NCI-H146 treated with DMSO at 0.1 percent for 48 hours (cell line): ENCODE data around the gene DRC7.
"Not testable (repeated sequence)": the region's sequence is repeated elsewhere in the genome, so short reads cannot be mapped to it uniquely, and the experiment has no call there.

Experiments
- DNase-seq: peaks from one replicate; lab custom pipeline; 2025; ENCODE audit not compliant: unreplicated experiment; lab: John Stamatoyannopoulos, UW

DRC7 gene

GRCh38 chr16:57760357-57761160 is 66.0 kb downstream of the DRC7 start:
- DNase-seq = no peak

- no peak for DNase-seq
Observed at GRCh38 chr16:57761301-57761700, 66.7 kb downstream of the DRC7 start.

DNA sequence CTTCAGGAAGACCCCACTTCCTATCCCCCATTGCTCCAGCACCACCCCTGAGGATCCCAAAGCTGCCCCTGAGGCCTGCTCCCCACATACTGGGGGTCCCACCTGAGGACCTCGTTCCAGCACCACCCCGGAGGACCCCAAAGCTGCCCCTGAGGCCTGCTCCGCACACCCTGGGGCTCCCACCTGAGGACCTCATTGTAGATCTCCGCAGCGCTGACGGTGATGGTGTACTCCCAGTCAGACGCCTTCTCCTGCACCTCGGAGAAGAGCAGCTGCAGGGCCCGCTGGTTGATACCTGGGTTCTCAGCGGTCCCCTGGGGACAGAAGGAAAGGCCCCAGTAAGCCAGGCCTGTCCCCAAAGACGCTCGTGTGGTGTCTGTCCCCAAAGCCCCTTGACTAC is 67.4 kb downstream of the DRC7 start:
- no peak for DNase-seq

DNA sequence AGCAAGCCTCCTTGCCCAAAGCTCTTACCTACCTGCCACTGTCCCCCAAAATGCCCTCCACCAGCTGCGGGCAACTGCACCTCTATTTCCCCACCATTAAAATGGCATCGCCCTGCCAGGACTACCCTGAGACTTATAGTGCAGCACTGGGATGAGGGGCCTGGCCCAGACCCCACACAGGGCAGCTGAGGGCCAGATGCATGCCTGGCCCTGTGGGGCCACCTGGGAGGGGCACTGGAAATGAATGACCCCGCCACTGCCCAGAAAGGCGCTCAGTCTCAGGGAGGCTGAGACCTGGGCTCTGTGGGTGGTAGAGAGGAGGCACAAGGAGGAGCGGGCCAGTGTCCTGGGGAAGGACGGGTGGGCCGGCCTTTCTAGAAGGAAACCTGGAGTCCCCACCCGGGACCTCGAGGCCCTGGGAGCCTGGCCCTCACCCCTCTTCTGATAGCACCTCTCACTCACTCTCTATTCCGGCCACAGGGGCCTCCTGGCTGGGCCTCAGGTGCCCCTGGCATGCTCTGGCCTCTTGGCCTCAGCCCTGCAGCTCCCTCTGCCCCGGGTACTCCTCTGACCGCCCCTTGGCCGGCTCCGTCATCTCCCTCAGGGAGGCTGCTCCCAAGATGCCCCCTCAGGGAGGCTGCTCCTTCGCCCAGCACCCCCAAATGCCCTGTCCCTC is 67.9 kb downstream of the DRC7 start:
- DNase-seq = no peak

DNA sequence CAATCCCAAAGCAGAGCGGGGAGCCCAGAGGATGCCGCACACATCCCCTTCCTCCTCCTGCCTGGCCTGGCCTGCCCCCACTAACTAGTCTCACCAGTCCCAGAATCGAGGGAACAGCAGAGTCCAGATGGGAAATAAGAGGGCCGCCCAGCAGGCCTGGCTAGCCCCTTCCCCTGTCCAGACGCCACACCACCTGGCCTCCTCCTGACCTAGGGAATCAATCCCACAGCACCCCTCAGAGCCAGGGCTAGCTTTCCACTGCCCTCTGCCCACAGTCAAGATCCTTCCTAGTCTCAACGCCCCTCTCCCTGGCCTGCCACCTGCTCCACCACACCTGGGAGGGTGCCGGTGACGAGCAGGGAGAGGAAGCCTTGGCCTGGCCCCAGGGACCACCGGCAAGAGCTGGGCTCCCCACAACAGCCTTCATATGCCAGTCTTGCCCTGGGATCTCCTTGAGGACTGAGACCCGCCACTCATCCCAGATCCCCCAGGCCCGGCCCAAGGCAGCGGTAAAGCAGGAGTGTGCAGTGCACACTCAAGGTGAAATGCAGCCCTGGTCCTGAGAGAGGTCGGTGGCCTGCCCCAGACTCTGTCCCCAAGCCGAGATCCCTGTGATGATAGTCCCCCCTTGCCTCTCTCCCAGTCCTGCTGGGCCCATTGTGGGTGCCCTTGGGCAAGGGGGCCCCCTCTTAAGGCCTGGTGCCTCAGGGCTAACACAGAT is 68.8 kb downstream of the DRC7 start:
- DNase-seq = no peak

DNA sequence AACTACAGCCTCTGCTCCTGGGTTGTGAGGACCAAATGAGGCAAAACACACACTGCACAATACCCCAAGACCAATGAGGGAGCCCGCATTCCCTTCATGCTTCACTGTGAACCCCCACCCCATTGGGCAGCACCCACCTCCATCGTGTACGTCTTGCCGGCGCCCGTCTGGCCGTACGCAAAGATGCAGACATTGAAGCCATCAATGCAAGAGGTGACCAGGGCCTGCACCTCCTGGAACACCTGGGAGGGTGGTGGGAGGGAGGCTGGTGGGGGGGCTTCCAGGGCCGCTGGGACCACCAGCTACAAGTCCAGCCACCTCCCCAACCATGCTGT is 69.4 kb downstream of the DRC7 start:
- DNase-seq = no peak

GRCh38 chr16:57764341-57765159 is 69.9 kb downstream of the DRC7 start:
- DNase-seq = no peak

DNA sequence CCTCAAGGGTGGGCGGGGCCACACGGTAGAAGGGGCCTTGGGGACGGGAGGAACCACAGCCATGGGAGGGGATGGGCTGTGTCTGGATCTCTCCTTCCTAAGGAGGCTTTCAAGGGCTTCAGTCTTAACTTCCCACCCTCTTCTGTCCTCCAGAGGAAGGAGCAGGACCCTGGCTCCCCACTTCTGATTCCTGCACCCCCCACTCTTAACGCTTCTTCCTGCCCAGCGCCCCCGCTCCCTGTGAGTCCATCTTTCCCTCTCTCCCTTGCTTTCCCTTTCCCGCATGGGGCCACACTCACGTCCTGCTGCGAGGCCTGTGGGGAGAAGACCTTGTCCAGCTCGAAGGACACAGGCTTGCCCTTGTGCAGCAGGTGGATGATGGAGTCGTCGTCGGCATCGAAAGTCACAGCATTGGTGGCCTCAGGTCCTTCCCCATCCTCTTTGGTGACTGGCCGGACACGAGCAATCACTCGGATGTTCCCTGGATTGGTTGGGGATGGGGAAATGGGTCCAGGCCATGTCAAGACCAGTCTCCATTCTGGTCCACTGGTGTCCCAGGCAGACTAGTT is 70.6 kb downstream of the DRC7 start:
- DNase-seq = no peak

DNA sequence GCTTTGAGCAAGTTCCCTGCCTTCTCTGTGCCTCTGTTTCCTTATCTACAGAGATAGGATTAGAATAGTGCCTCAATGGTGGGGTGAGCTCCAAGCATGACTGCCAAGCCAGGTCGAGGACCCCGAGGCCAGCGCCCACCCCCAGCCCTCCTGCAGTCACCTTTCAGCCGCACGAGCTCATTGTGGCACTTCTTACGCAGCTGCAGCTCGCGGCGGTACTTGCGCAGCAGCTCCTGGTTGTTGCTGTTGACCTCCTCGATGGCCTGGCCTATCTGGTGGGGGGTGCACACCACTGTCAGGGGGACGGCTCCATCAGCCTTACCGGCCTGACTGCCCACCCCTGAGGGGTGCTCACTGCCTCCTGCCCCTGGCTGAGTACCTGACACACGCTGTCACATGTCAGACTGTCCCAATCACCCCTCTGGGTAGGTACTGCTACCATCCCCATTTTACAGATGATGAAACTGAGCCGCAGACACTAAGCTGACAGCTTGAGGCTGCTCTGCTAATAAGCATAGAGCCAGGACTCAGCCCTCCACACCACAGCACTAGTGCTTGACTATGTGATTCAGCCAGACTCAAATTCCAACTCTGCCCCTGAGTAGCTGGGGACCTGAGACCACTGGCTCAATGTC is 72.2 kb downstream of the DRC7 start:
- no peak for DNase-seq

GRCh38 chr16:57769541-57770145 is 75.0 kb downstream of the DRC7 start:
- DNase-seq = no peak

- DNase-seq = no peak
Observed at GRCh38 chr16:57770361-57770760, 75.8 kb downstream of the DRC7 start.

DNA sequence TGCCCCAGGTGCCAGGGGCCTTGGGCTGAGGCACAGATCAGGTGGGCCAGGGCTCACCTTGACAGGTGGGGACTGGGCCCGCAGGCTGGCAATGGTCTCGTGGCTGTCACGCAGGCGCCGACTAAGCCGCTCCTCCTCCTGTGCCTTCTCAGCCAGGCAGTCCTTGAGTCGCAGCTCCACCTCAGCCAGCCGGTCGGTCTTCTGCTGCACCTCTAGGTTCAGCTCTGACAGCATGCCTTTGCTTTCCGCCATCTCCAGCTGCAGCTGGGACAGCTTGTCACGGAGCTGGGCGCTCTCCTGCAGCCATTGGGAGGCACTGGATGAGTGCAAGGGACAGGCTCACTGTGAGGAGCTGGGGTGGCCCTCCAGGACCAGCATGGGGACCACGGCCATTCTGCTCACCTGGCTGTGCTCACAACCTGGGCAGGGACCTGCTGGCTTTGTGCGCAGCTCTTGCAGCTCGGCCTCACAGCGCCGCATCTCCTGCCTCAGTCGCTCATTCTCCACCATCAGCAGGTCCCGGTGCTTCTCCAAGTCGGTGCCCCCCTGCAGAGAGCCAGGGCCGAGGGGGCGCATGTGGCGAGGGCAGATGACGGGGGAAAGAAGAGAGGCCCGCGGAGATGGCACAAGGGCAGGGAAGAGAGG is 76.7 kb downstream of the DRC7 start:
- DNase-seq = no peak

GRCh38 chr16:57773019-57773418 is 78.4 kb downstream of the DRC7 start:
- no peak for DNase-seq

DNA sequence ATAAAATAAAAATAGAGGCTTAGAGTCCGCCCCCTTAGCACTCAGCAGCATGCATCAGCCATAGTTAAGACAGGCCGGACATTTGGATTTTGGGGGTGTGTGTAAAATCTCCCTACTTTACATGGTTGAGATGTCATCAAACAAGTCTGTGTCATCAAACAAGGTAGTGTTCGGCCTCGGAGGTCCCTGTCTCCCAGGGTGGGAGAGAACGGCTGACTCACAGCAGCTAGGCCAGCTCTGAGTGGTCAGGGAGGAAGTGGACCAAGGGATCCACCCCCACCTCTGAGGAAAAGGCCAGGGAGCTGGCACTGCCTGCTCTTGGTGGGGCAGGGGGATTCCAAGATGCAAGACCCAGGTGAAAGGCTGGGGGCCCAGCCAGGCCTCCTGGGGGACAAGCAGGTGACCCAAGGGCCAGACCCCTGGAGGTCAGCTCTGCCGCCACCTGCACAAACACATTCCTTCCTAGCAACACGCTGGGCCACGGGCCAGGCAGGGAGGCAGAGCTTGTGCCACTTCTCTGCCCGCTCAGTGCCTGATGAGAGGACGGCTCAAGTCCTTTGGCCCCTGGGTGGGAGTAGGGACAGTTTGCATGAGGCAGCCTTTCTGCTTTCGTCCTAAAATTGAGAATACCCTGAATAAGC is 79.2 kb downstream of the DRC7 start:
- no peak for DNase-seq

DNA sequence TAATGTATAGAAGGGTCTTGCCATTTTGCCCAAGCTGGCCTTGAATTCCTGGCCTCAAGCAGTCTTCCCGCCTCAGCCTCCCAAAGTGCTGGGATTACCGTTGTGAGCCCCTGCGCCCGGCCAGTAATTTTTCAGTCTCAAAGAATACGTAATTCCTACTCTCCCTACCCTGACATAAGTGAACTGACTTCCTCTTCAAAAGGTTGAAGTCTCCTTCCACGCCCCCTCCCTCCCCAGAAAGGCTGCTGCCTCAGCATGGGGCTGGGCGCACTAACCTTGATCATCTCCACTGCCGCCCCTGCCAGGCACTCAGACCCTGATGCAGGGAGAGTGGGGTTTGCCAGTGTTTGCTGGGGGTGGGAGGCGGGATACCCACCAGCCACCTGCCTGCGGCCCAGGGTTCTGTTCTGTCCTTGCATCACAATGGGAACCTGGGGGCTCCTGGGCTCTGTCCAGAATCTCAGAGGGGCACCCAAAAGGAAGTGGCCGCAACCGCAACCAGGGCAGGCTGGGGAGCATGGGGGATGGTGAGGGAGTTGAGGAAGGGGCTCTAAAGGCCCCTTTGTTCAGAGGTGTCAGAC is 80.2 kb downstream of the DRC7 start:
- no peak for DNase-seq

DNA sequence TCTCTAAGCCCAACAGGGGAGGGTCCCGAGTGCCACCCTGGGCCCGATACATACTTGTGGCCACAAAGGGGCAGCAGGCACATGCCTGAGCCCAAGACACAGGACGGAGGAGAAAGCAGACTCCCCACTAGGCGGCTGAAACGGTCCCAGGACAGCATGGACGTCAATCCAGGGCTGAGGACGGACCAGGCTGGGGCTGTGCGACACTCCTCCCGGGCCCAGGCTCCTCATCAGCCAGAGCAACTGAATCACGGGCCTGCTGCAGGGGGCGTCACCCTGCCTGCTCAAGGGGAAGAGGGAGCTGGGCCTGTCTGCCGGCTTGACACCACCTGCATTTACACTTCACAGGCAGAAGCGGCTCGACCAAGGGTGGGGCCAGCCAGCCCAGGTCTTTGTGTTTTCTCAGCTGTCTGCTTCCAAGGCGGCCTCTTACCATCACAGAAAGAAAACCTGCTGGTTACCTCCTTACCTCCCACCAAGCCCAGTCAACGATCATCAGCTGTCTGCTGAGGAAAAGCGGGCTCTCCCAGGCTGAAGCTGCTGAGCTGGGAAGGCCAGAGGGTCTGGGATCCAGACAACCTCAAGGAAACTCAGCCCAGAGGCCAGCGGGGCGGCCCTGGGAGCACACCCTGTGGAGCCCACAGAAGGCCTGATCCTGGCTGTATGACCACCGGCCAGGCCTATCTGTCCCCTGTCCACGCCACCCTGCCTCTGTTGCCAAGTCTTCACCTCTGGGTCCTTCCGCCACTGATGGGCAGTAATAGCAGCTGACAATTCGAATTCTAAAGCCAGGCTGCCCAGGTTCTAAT is 81.3 kb downstream of the DRC7 start:
- peak; percentile 77 for DNase-seq

GRCh38 chr16:57778658-57779057 is 84.1 kb downstream of the DRC7 start:
- no peak for DNase-seq

- DNase-seq = not testable (repeated sequence)
Observed at GRCh38 chr16:57779836-57780235, 85.2 kb downstream of the DRC7 start.
